ENCODE results near the gene ELAVL3. TPM values are rescaled to one million over a fixed set of nuclear protein-coding genes. Genes with fewer than 3 reads are reported as not detected.

ELAVL3 gene
- total and polyA plus RNA-seq, 2 donors (not counting 1 experiment from before 2014, with no cell fraction given) = under 0.01 TPM; not detected in 1

DNA sequence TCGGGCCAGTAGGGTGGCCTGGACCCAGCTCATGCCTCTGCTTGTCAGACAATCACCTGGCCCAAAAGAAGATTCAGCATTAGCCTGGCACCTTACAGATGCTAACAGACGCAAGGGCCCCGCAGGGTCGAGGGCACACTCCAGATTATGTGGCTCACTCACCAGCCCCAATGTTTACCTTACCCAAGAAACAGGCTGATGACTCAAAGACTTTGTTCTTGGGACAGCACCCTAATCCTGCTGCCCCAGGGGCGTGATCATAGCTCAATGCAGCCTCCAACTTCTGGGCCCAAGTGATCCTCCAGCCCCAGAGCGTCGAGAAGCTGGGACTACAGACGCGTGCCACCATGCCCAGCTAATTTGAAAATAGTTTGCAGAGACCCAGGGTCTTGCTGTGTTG lies 38.3 kb upstream of the ELAVL3 start:
- H3K9me3 ChIP-seq (ENCODE audit: control insufficient read depth, insufficient read depth, low read depth, low read length) = no peaks in the 10 kb centered on the region
- H4K20me1 ChIP-seq (ENCODE audit: control insufficient read depth, extremely low read depth, insufficient read depth, low read length) = no peaks in the 10 kb centered on the region
- no peaks in the 10 kb centered on the region for H3K4me1 ChIP-seq (ENCODE audit: control insufficient read depth, extremely low read depth, insufficient read depth, low read length)

DNA sequence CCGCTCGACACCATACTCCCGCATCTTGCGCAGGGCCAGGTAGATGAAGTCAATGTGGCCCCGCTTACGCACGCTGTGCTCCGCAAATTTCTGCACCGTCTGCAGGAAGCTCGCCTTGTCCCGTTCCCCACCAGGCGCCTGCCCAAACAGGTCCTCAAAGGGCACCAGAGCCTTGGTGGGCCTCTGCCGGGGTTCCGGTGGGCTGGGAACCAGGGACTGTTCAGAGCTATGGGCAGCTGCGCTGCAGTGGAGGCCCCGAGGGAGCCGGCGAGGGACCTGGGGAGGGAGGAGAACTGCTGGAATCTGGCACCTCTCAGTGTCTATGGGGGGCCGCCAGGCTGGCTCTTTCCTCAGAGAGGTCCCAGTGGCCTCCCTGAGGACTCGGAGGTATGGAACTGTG lies 33.1 kb upstream of the ELAVL3 start:
- Histone ChIP-seq H3K4me2 (ENCODE audit: extremely low read depth, insufficient read depth, low read length) (no peak overlapping the region), H3K27me3 (ENCODE audit: control insufficient read depth, insufficient read depth, low read length) (no peaks in the 10 kb centered on the region), H3K9ac (ENCODE audit: insufficient read depth, low read length) (no peak overlapping the region), H3K4me1 (ENCODE audit: control insufficient read depth, extremely low read depth, insufficient read depth, low read length) (no peaks in the 10 kb centered on the region), H2AFZ (ENCODE audit: low read length) (no peak overlapping the region), H3K4me3 (replicated peaks in 1 of 4; ENCODE audit: control extremely low read depth in 1 of 4, insufficient read depth in 1 of 4, low read depth in 3 of 4, low read length in 4 of 4) (no peak overlapping the region), H3K27ac (ENCODE audit: insufficient read depth, low read length) (no peak overlapping the region), H3K9me3 (ENCODE audit: control insufficient read depth, insufficient read depth, low read depth, low read length) (no peaks in the 10 kb centered on the region), H3K36me3 (ENCODE audit: control insufficient read depth, insufficient read depth, low read length) (no peaks in the 10 kb centered on the region), H4K20me1 (ENCODE audit: control insufficient read depth, extremely low read depth, insufficient read depth, low read length) (no peaks in the 10 kb centered on the region), H3K79me2 (ENCODE audit: control insufficient read depth, insufficient read depth, low read length) (no peaks in the 10 kb centered on the region)
- no peak for DNase-seq (ENCODE audit: low read depth in 2 of 2)
- no peak for TF ChIP-seq EZH2 (IDR thresholded peaks at IDR 0.05; ENCODE audit: low read length, missing control alignments)
- TF ChIP-seq, protein P1, sequence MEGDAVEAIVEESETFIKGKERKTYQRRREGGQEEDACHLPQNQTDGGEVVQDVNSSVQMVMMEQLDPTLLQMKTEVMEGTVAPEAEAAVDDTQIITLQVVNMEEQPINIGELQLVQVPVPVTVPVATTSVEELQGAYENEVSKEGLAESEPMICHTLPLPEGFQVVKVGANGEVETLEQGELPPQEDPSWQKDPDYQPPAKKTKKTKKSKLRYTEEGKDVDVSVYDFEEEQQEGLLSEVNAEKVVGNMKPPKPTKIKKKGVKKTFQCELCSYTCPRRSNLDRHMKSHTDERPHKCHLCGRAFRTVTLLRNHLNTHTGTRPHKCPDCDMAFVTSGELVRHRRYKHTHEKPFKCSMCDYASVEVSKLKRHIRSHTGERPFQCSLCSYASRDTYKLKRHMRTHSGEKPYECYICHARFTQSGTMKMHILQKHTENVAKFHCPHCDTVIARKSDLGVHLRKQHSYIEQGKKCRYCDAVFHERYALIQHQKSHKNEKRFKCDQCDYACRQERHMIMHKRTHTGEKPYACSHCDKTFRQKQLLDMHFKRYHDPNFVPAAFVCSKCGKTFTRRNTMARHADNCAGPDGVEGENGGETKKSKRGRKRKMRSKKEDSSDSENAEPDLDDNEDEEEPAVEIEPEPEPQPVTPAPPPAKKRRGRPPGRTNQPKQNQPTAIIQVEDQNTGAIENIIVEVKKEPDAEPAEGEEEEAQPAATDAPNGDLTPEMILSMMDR (conservative IDR thresholded peaks at IDR 0.05 in 1 of 2, IDR thresholded peaks at IDR 0.05 in 1 of 2; ENCODE audit: low read depth in 1 of 2, low read length in 2 of 2) = no peak

More for the DNA sequence above, 38.3 kb upstream of the ELAVL3 start:
- no peak overlapping the region for H2AFZ ChIP-seq (ENCODE audit: low read length)
- no peaks in the 10 kb centered on the region for H3K27me3 ChIP-seq (ENCODE audit: control insufficient read depth, insufficient read depth, low read length)
- no peak for DNase-seq (ENCODE audit: low read depth in 2 of 2)
- no peaks in the 10 kb centered on the region for H3K36me3 ChIP-seq (ENCODE audit: control insufficient read depth, insufficient read depth, low read length)
- no peak for TF ChIP-seq EZH2 (IDR thresholded peaks at IDR 0.05; ENCODE audit: low read length, missing control alignments)
- TF ChIP-seq, protein P1 (conservative IDR thresholded peaks at IDR 0.05 in 1 of 2, IDR thresholded peaks at IDR 0.05 in 1 of 2; ENCODE audit: low read depth in 1 of 2, low read length in 2 of 2) = no peak
- no peak overlapping the region for H3K9ac ChIP-seq (ENCODE audit: insufficient read depth, low read length)
- H3K27ac ChIP-seq (ENCODE audit: insufficient read depth, low read length) = no peak overlapping the region
- no peak overlapping the region for H3K4me2 ChIP-seq (ENCODE audit: extremely low read depth, insufficient read depth, low read length)
- H3K4me3 ChIP-seq (replicated peaks in 1 of 4; ENCODE audit: control extremely low read depth in 1 of 4, insufficient read depth in 1 of 4, low read depth in 3 of 4, low read length in 4 of 4) = no peak overlapping the region
- no peaks in the 10 kb centered on the region for H3K79me2 ChIP-seq (ENCODE audit: control insufficient read depth, insufficient read depth, low read length)

DNA sequence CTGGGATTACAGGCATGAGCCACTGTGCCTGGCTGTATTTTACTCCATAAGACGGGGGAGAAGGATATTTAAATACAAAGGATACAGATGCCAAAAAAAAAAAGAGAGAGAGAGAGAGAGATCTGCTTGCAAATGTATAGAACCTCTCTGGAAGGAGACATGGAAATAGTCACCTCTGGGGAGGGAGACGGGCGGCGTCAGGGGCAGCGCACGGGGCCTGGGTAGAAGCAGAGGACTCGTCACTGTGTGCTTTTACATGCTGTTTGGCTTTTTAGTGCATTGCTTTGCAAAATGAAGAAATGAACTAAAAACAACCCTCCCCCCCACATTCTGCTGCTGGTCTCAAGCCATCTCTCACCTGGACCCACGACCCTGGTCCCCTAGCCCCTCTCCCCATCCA lies 29.6 kb upstream of the ELAVL3 start:
- no peak for DNase-seq (ENCODE audit: low read depth in 2 of 2)
- Histone ChIP-seq H3K27ac (ENCODE audit: insufficient read depth, low read length) (no peak overlapping the region), H3K4me3 (replicated peaks in 1 of 4; ENCODE audit: control extremely low read depth in 1 of 4, insufficient read depth in 1 of 4, low read depth in 3 of 4, low read length in 4 of 4) (no peak overlapping the region), H3K4me2 (ENCODE audit: extremely low read depth, insufficient read depth, low read length) (no peak overlapping the region), H3K9me3 (ENCODE audit: control insufficient read depth, insufficient read depth, low read depth, low read length) (no peaks in the 10 kb centered on the region), H3K9ac (ENCODE audit: insufficient read depth, low read length) (no peak overlapping the region), H3K79me2 (ENCODE audit: control insufficient read depth, insufficient read depth, low read length) (no peaks in the 10 kb centered on the region), H3K36me3 (ENCODE audit: control insufficient read depth, insufficient read depth, low read length) (no peaks in the 10 kb centered on the region), H2AFZ (ENCODE audit: low read length) (no peak overlapping the region), H3K27me3 (ENCODE audit: control insufficient read depth, insufficient read depth, low read length) (no peaks in the 10 kb centered on the region), H3K4me1 (ENCODE audit: control insufficient read depth, extremely low read depth, insufficient read depth, low read length) (peaks cover 6% of the 10 kb centered on the region), H4K20me1 (ENCODE audit: control insufficient read depth, extremely low read depth, insufficient read depth, low read length) (no peaks in the 10 kb centered on the region)
- no peak for TF ChIP-seq EZH2 (IDR thresholded peaks at IDR 0.05; ENCODE audit: low read length, missing control alignments)
- TF ChIP-seq, protein P1 (conservative IDR thresholded peaks at IDR 0.05 in 1 of 2, IDR thresholded peaks at IDR 0.05 in 1 of 2; ENCODE audit: low read depth in 1 of 2, low read length in 2 of 2) = no peak
